Mesendoderm (in vitro differentiated cells): Measurements from ENCODE around the gene DACT1.
A peak's percentile ranks its signal among the peaks of the same experiment; 100 is the strongest.

Source experiments
- DNase-seq: peaks from one replicate; pipeline ENCODE4 v3.0.0; 2013
- H2AK5ac ChIP-seq: 2 replicates; pipeline ENCODE4 v1.6.1; 2013; ENCODE audit warnings: low read length, inconsistent platforms
- H2BK120ac ChIP-seq: 2 replicates; pipeline ENCODE4 v1.6.1; 2013; ENCODE audit warnings: low read depth, mild to moderate bottlenecking, low read length, moderate library complexity, mixed read lengths
- H2BK15ac ChIP-seq: replicated peaks from 2 replicates; pipeline ENCODE4 v1.6.1; 2013; ENCODE audit warnings: low read depth, mild to moderate bottlenecking, moderate library complexity
- H2BK5ac ChIP-seq: 2 replicates; pipeline ENCODE4 v1.6.1; 2013; ENCODE audit warnings: low read length, inconsistent platforms
- H3K18ac ChIP-seq: 2 replicates; pipeline ENCODE4 v1.6.1; 2013; ENCODE audit warnings: mild to moderate bottlenecking, low read length, mixed read lengths
- H3K23ac ChIP-seq: one replicate; pipeline ENCODE4 v1.6.1; 2013; ENCODE audit warnings: low read length
- H3K27ac ChIP-seq: 2 replicates; pipeline ENCODE4 v1.5.1; 2013; ENCODE audit warnings: low read depth, mild to moderate bottlenecking, inconsistent platforms, low read length, moderate library complexity
- H3K27me3 ChIP-seq: 2 replicates; pipeline ENCODE4 v1.6.1; 2013; ENCODE audit warnings: low read length, control low read depth, mild to moderate bottlenecking, inconsistent platforms; ENCODE audit not compliant: insufficient read depth, poor library complexity
- H3K36me3 ChIP-seq: 2 replicates; pipeline ENCODE4 v1.6.1; 2013; ENCODE audit warnings: low read length, inconsistent platforms; ENCODE audit not compliant: control insufficient read depth, insufficient read depth
- H3K4ac ChIP-seq: one replicate; pipeline ENCODE4 v1.6.1; 2013; ENCODE audit warnings: low read depth, mild to moderate bottlenecking, low read length, moderate library complexity
- H3K4me1 ChIP-seq: 2 replicates; pipeline ENCODE4 v1.6.1; 2013; ENCODE audit warnings: low read depth, low read length, inconsistent platforms; ENCODE audit not compliant: control insufficient read depth
- H3K4me2 ChIP-seq: 2 replicates; pipeline ENCODE4 v1.6.1; 2013; ENCODE audit warnings: low read length
- H3K4me3 ChIP-seq: 2 replicates; pipeline ENCODE4 v1.5.1; 2013; ENCODE audit warnings: mild to moderate bottlenecking, low read length
- H3K56ac ChIP-seq: one replicate; pipeline ENCODE4 v1.6.1; 2013; ENCODE audit warnings: low read length
- H3K79me1 ChIP-seq: 2 replicates; pipeline ENCODE4 v1.6.1; 2013; ENCODE audit warnings: low read length, inconsistent platforms
- H3K79me2 ChIP-seq: 2 replicates; pipeline ENCODE4 v1.6.1; 2013; ENCODE audit warnings: mild to moderate bottlenecking, low read length; ENCODE audit not compliant: control insufficient read depth, insufficient read depth
- H3K9ac ChIP-seq: 2 replicates; pipeline ENCODE4 v1.6.1; 2013; ENCODE audit warnings: low read length, inconsistent platforms
- H4K5ac ChIP-seq: one replicate; pipeline ENCODE4 v1.6.1; 2013; ENCODE audit warnings: low read length
- H4K8ac ChIP-seq: one replicate; pipeline ENCODE4 v1.6.1; 2013; ENCODE audit warnings: low read depth, mild to moderate bottlenecking, control low read depth, low read length, moderate library complexity
- WGBS: extraction: QIAGEN DNeasy Blood & Tissue Kit; methylation state at CpG from one replicate; pipeline ENCODE4 v1.1.7; 2013; ENCODE audit warnings: low lambda C conversion rate, missing lambda C conversion rate; ENCODE audit not compliant: insufficient coverage; ENCODE audit errors: extremely low coverage; 5-methylcytosine and 5-hydroxymethylcytosine counted together

DACT1 gene

DNA sequence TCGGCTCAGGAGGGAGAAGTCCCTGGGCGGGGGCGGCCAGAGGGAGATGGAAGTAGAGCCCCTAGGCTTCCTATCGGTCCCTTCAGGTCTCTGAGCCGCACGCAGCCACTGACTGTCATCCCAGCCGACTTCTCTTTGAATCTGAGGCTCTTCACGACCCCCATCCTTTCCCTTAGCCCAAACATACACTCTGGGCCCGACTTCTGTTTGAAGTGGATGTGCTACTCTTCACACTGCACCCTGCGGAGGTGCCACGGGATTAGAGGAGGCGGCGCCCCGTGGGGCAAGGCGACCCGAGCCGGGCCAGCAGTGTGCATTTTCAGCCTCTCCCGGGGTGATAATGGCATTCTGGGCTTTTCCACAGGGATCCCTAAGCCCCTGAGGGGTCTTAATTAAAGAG lies 6.0 kb upstream of the DACT1 start:
- peaks cover 16% of the 10 kb centered on the region for H3K4me1 ChIP-seq
- H3K27ac ChIP-seq: no peak overlapping the region
- H3K79me2 ChIP-seq: no peaks in the 10 kb centered on the region
- H3K23ac ChIP-seq: no peak overlapping the region
- no peak overlapping the region for H3K9ac ChIP-seq
- no peak overlapping the region for H3K4me2 ChIP-seq
- no peak overlapping the region for H2BK5ac ChIP-seq
- no peak overlapping the region for H3K4me3 ChIP-seq
- H3K27me3 ChIP-seq: no peaks in the 10 kb centered on the region
- H3K36me3 ChIP-seq: no peaks in the 10 kb centered on the region
- H2BK15ac ChIP-seq: no peak overlapping the region
- no peak overlapping the region for H4K5ac ChIP-seq
- no peak overlapping the region for H2BK120ac ChIP-seq
- no CpG with 5 or more reads among the region's 18 CpGs for WGBS
- no peak overlapping the region for H4K8ac ChIP-seq
- no peak overlapping the region for H2AK5ac ChIP-seq
- H3K4ac ChIP-seq: no peak overlapping the region
- H3K79me1 ChIP-seq: no peaks in the 10 kb centered on the region
- H3K18ac ChIP-seq: peak overlapping the region; percentile 6
- H3K56ac ChIP-seq: no peak overlapping the region
- DNase-seq: peak; percentile 68

- DNase-seq: peak; percentile 97
- peaks cover 10% of the 10 kb centered on the region for H3K4me1 ChIP-seq
- H3K23ac ChIP-seq: no peak overlapping the region
- no peaks in the 10 kb centered on the region for H3K36me3 ChIP-seq
- H3K9ac ChIP-seq: no peak overlapping the region
- WGBS: no CpG with 5 or more reads among the region's 3 CpGs
- no peak overlapping the region for H2AK5ac ChIP-seq
- H3K79me2 ChIP-seq: peaks cover 4% of the 10 kb centered on the region
- no peaks in the 10 kb centered on the region for H3K27me3 ChIP-seq
- H3K79me1 ChIP-seq: peaks cover under 1% of the 10 kb centered on the region
- H2BK5ac ChIP-seq: no peak overlapping the region
- H3K4me3 ChIP-seq: no peak overlapping the region
- no peak overlapping the region for H3K4ac ChIP-seq
- no peak overlapping the region for H3K4me2 ChIP-seq
- no peak overlapping the region for H2BK120ac ChIP-seq
- no peak overlapping the region for H2BK15ac ChIP-seq
- peak overlapping the region; percentile 6 for H3K56ac ChIP-seq
- H3K18ac ChIP-seq: no peak overlapping the region
- H3K27ac ChIP-seq: peak overlapping the region; percentile 45
- H4K8ac ChIP-seq: no peak overlapping the region
- no peak overlapping the region for H4K5ac ChIP-seq
Observed at GRCh38 chr14:58633831-58634230, 3.9 kb upstream of the DACT1 start.

DNA sequence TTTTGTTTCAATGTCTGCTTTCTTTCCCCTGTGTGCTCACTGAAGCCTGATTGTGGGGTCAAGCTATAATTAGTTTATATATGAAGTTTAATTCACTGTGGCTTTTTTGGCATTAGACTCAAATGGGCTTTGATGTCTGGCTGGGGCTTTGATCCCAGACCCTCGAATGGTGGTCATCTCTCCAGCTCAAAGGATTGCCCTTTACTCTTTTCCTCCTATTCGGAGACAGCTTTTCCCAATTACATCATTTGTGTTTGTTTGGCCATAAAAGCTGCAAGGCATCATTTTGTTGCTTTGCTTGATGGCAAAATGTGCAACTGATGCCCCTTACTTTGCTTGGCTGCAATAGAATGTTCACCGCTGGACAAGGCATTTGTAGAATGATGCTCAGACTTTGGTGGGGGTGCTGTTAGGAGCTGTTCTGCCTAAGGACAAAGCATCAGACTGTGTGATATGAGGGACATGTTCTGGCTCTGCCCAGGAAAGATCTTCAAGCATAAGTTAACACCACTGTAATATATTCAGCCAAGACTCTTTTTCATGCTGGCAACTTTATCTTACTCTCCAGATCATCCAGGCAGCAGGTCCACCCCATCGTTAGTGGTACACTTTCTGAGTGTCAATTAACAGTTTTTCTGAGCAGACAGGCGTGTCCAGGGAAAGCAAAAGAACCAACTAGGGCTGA lies 3.2 kb upstream of the DACT1 start:
- Histone ChIP-seq H3K36me3 (no peaks in the 10 kb centered on the region), H3K18ac (peak overlapping the region; percentile 0), H3K79me2 (peaks cover 10% of the 10 kb centered on the region), H3K4ac (peak overlapping the region; percentile 74), H3K9ac (no peak overlapping the region), H3K79me1 (peaks cover 2% of the 10 kb centered on the region), H3K27me3 (no peaks in the 10 kb centered on the region), H3K4me3 (no peak overlapping the region), H3K56ac (peak overlapping the region; percentile 18), H4K8ac (no peak overlapping the region), H3K4me2 (no peak overlapping the region), H2BK15ac (no peak overlapping the region), H3K27ac (peak overlapping the region; percentile 25), H3K23ac (no peak overlapping the region), H4K5ac (no peak overlapping the region), H2BK5ac (no peak overlapping the region), H2AK5ac (peak overlapping the region; percentile 23), H2BK120ac (peak overlapping the region; percentile 0), H3K4me1 (peaks cover 10% of the 10 kb centered on the region)
- DNase-seq: no peak
- WGBS: no CpG with 5 or more reads among the region's 5 CpGs

DNA sequence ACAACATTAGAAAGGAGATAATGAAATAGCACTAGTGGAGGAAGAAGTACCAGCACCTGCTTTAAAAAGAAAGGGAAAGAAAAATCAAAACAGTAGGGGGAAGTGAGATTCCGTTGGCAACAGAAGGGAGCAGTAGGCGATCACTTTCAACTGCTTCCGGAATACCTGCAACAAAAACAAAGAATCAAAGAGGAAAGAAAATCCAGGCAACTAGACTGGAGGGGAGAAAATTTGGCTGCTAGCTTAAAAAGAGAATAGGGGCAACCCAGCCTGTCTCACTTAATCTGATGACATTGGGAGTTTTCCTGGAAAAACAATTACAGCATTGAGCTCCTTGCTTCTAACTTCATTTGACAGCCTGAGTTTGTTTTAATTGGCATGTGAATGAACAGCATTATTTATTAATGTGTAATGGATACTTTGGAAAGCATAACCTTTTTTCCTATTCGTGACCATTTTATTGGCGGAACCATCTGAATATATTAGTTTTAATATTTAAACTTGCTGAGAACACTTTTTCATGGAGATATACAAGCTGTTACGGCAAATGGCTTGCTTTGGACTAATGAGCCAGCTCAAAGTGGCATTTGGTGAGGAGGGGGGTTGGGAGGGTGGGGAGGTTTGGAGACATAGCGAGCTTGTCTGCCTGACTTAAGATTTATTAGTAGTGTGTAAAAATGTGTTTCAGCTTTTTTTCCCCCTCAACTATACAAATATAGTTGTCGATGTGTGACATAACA lies 2.5 kb upstream of the DACT1 start:
- H2BK15ac ChIP-seq: no peak overlapping the region
- no peak overlapping the region for H3K9ac ChIP-seq
- H2AK5ac ChIP-seq: no peak overlapping the region
- peak overlapping the region; percentile 18 for H3K56ac ChIP-seq
- no peaks in the 10 kb centered on the region for H3K27me3 ChIP-seq
- no peak overlapping the region for H3K27ac ChIP-seq
- no peak overlapping the region for H3K4me3 ChIP-seq
- H4K8ac ChIP-seq: no peak overlapping the region
- peaks cover 10% of the 10 kb centered on the region for H3K4me1 ChIP-seq
- no peak overlapping the region for H2BK120ac ChIP-seq
- no peak overlapping the region for H3K4ac ChIP-seq
- WGBS: no CpG with 5 or more reads among the region's 8 CpGs
- no peaks in the 10 kb centered on the region for H3K36me3 ChIP-seq
- DNase-seq: peak; percentile 60
- no peak overlapping the region for H3K4me2 ChIP-seq
- peaks cover 12% of the 10 kb centered on the region for H3K79me2 ChIP-seq
- H2BK5ac ChIP-seq: no peak overlapping the region
- H3K79me1 ChIP-seq: peaks cover 2% of the 10 kb centered on the region
- no peak overlapping the region for H3K23ac ChIP-seq
- peak overlapping the region; percentile 51 for H3K18ac ChIP-seq
- no peak overlapping the region for H4K5ac ChIP-seq

GRCh38 chr14:58636129-58636528 lies 1.6 kb upstream of the DACT1 start:
- Histone ChIP-seq H4K8ac (no peak overlapping the region), H3K9ac (no peak overlapping the region), H3K36me3 (no peaks in the 10 kb centered on the region), H3K4me3 (no peak overlapping the region), H3K79me2 (peaks cover 14% of the 10 kb centered on the region), H3K79me1 (peaks cover 2% of the 10 kb centered on the region), H3K27ac (no peak overlapping the region), H3K4me2 (no peak overlapping the region), H3K56ac (no peak overlapping the region), H4K5ac (no peak overlapping the region), H3K18ac (no peak overlapping the region), H3K4ac (no peak overlapping the region), H3K27me3 (no peaks in the 10 kb centered on the region), H3K23ac (no peak overlapping the region), H2BK120ac (no peak overlapping the region), H2AK5ac (no peak overlapping the region), H2BK15ac (no peak overlapping the region), H2BK5ac (no peak overlapping the region), H3K4me1 (peaks cover 10% of the 10 kb centered on the region)
- WGBS: no CpG with 5 or more reads among the region's 4 CpGs
- no peak for DNase-seq
